ENCODE measurements around the gene TPST2. TPM values are rescaled to one million over a fixed set of nuclear protein-coding genes. Genes with fewer than 3 reads are reported as not detected.

The TPST2 gene
- polyA plus RNA-seq, 2 of the 4 experiments (the other 2 are of a cell fraction): 10.3 to 10.5 TPM

- ChIA-PET CTCF (interaction anchor here (1.3 to 1.9 kb wide), 2 partner anchors 11 to 18 kb away, joined by 3 to 10 read pairs; no protein-coding TSS in a partner anchor), POLR2A (no interaction called here)
- Histone ChIP-seq H3K4me1 (peaks cover 8% of the 10 kb centered on the region; the same call in 1 of the 3 replicates), H3K9me3 (no peaks in the 10 kb centered on the region), H3K4me3 (no peak overlapping the region), H3K4me2 (no peak overlapping the region), H3K27ac (no peak overlapping the region)
- FAIRE-seq (no peak), ATAC-seq (no peak), DNase-seq (ENCODE audit: low read depth in 1 of 2, low spot score in 1 of 2) (no peak)
- 90% methylated on average over 12 of the region's 12 CpGs for WGBS (ENCODE audit: missing lambda C conversion rate)
- TF ChIP-seq RCOR1 (IDR thresholded peaks at IDR 0.05; ENCODE audit: low read depth, low read length) (no peak), RARB (CRISPR knock-in tag; IDR thresholded peaks at IDR 0.05) (no peak), ATOH8 (CRISPR knock-in tag; IDR thresholded peaks at IDR 0.05; ENCODE audit: low read depth) (no peak), NR3C1 (IDR thresholded peaks at IDR 0.05) (no peak), KDM5A (IDR thresholded peaks at IDR 0.05) (no peak), MAFK (IDR thresholded peaks at IDR 0.05; ENCODE audit: partially characterized antibody) (no peak), ESRRA (IDR thresholded peaks at IDR 0.05; ENCODE audit: borderline replicate concordance, low read length) (no peak), JUNB (IDR thresholded peaks at IDR 0.05) (no peak)
Observed at GRCh38 chr22:26479043-26479791, 110.7 kb downstream of the TPST2 start.

DNA sequence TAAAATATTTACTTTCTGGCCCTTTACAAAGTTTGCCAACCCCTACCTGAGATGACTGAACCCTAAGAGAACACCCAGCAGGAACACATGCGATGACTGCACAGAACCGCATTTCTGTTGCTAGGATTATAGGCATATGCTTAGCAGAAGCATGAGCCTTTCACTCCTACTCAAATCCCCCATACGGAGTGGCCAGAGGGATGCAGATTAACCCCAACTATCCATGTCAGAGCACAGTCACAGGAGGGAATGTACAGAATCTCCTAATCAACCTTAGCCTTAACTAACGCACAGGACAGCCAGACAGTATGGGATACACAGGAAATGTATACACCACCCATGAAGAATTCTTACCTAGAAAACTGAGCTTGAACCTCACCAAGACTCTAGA is 112.6 kb downstream of the TPST2 start:
- FAIRE-seq (no peak), ATAC-seq (no peak), DNase-seq (ENCODE audit: low read depth in 1 of 2, low spot score in 1 of 2) (no peak)
- CTCF ChIA-PET: interaction anchor here (0.9 to 1.1 kb wide), 2 partner anchors 16 to 26 kb away, joined by 3 read pairs; no protein-coding TSS in a partner anchor
- no peak overlapping the region for H3K4me3 ChIP-seq
- H3K27ac ChIP-seq: no peak overlapping the region
- H3K4me1 ChIP-seq: peaks cover 3% of the 10 kb centered on the region; the same call in 1 of the 3 replicates
- POLR2A ChIA-PET: interaction anchor here (0.6 kb wide), 1 partner anchor 28 kb away, joined by 3 read pairs; no protein-coding TSS in a partner anchor
- H3K4me2 ChIP-seq: no peak overlapping the region
- H3K9me3 ChIP-seq: no peaks in the 10 kb centered on the region
- 53% methylated on average over 4 of the region's 4 CpGs for WGBS (ENCODE audit: missing lambda C conversion rate)
- TF ChIP-seq, protein P1, sequence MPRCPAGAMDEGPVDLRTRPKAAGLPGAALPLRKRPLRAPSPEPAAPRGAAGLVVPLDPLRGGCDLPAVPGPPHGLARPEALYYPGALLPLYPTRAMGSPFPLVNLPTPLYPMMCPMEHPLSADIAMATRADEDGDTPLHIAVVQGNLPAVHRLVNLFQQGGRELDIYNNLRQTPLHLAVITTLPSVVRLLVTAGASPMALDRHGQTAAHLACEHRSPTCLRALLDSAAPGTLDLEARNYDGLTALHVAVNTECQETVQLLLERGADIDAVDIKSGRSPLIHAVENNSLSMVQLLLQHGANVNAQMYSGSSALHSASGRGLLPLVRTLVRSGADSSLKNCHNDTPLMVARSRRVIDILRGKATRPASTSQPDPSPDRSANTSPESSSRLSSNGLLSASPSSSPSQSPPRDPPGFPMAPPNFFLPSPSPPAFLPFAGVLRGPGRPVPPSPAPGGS (IDR thresholded peaks at IDR 0.05): no peak
- TF ChIP-seq POLR2A (IDR thresholded peaks at IDR 0.05; ENCODE audit: low read length): no peak
- TF ChIP-seq RNF2 (IDR thresholded peaks at IDR 0.05; ENCODE audit: borderline replicate concordance, low read depth): no peak
- no peak for TF ChIP-seq ZSCAN20 (CRISPR knock-in tag; IDR thresholded peaks at IDR 0.05)
- TF ChIP-seq EP300 (IDR thresholded peaks at IDR 0.05): no peak
- TF ChIP-seq EHMT2 (IDR thresholded peaks at IDR 0.05; ENCODE audit: low read depth): no peak
- no peak for TF ChIP-seq TP53 (CRISPR knock-in tag; IDR thresholded peaks at IDR 0.05)
- TF ChIP-seq JUNB (IDR thresholded peaks at IDR 0.05): no peak
- TF ChIP-seq CHD2 (IDR thresholded peaks at IDR 0.05; ENCODE audit: low read length, partially characterized antibody): no peak
- TF ChIP-seq SREBF2 (IDR thresholded peaks at IDR 0.05): no peak
- no peak for TF ChIP-seq ZFP36 (IDR thresholded peaks at IDR 0.05; ENCODE audit: borderline replicate concordance, partially characterized antibody)
- TF ChIP-seq, protein P2, sequence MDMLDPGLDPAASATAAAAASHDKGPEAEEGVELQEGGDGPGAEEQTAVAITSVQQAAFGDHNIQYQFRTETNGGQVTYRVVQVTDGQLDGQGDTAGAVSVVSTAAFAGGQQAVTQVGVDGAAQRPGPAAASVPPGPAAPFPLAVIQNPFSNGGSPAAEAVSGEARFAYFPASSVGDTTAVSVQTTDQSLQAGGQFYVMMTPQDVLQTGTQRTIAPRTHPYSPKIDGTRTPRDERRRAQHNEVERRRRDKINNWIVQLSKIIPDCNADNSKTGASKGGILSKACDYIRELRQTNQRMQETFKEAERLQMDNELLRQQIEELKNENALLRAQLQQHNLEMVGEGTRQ (IDR thresholded peaks at IDR 0.05): no peak
- no peak for TF ChIP-seq NPAS2 (CRISPR knock-in tag; IDR thresholded peaks at IDR 0.05; ENCODE audit: borderline replicate concordance)
- TF ChIP-seq, protein P3, sequence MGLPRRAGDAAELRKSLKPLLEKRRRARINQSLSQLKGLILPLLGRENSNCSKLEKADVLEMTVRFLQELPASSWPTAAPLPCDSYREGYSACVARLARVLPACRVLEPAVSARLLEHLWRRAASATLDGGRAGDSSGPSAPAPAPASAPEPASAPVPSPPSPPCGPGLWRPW (IDR thresholded peaks at IDR 0.05): no peak
- TF ChIP-seq FOSL2 (IDR thresholded peaks at IDR 0.05): no peak
- no peak for TF ChIP-seq FOSL2 (CRISPR knock-in tag; IDR thresholded peaks at IDR 0.05)
- no peak for TF ChIP-seq FOXS1 (CRISPR knock-in tag; IDR thresholded peaks at IDR 0.05)
- no peak for TF ChIP-seq HOXB5 (CRISPR knock-in tag; IDR thresholded peaks at IDR 0.05)
- no peak for TF ChIP-seq HEYL (CRISPR knock-in tag; IDR thresholded peaks at IDR 0.05)
- TF ChIP-seq, protein P4, sequence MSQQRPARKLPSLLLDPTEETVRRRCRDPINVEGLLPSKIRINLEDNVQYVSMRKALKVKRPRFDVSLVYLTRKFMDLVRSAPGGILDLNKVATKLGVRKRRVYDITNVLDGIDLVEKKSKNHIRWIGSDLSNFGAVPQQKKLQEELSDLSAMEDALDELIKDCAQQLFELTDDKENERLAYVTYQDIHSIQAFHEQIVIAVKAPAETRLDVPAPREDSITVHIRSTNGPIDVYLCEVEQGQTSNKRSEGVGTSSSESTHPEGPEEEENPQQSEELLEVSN (IDR thresholded peaks at IDR 0.05; ENCODE audit: borderline replicate concordance, low read depth): no peak
